Activated naive CD4-positive, alpha-beta T cell treated with anti-CD3 and anti-CD28 coated beads, Interleukin-2, amount 50 U/mL, for 72 hours (primary cell): ENCODE measurements around the gene SDR42E2. TPM values are rescaled to one million over a fixed set of nuclear protein-coding genes. Genes with fewer than 3 reads are reported as not detected.
A peak's percentile ranks its signal among the peaks of the same experiment; 100 is the strongest.
"Not testable (repeated sequence)": the region's sequence is repeated elsewhere in the genome, so short reads cannot be mapped to it uniquely, and the experiment has no call there.

Source experiments
- ATAC-seq, 2 donors: fragments of 150-1000 bp; cut with Tn5 transposase; 2 replicates each; pipeline ENCODE4 v1.10.0; 2021; ENCODE audit warnings: mild to moderate bottlenecking in 2 of 2, moderate library complexity in 2 of 2
- DNase-seq, 2 donors: peaks; one replicate each; pipeline ENCODE4 v3.0.0; 2021 to 2022; ENCODE audit warnings: low spot score in 2 of 2
- H3K27ac Mint-ChIP-seq, 2 donors: one replicate each; pipeline ENCODE4 v1.8.0; 2022; ENCODE audit warnings: mild to moderate bottlenecking in 2 of 2, mixed read lengths in 2 of 2
- H3K36me3 Mint-ChIP-seq, 2 donors: one replicate each; pipeline ENCODE4 v1.8.0; 2022; ENCODE audit warnings: mixed read lengths in 2 of 2
- H3K9me3 Mint-ChIP-seq, 2 donors: one replicate each; pipeline ENCODE4 v1.8.0; 2022; ENCODE audit warnings: mixed read lengths in 2 of 2
- total RNA-seq, 2 donors: library from RNA; stranded (reverse); gene quantifications; one replicate each; pipeline ENCODE4 v1.2.3, GENCODE V29; 2022

Gene SDR42E2
- total RNA-seq, 2 donors from 2014 or later, result 0.11 TPM; not detected in 1

DNA sequence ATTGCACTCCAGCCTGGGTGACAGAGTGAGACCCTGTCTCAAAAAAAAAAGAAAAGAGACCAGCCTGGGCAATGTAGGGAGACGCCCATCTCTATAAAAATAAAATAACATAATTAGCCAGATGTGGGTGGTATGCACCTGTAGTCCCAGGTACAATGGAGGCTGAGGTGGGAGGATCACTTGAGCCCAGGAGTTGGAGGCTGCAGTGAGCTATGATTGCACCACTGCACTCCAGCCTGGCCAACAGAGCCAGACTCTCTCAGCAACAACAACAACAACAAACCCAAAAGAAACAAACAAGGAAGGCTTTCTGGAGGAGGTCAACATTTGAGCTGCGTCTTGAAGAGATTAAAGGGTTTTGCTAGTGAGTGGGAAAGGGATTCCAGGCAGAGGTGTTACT, 52.1 kb downstream of the SDR42E2 start:
- peaks cover 0 to 24% of the 10 kb centered on the region in 2 donors for H3K36me3 Mint-ChIP-seq

DNA sequence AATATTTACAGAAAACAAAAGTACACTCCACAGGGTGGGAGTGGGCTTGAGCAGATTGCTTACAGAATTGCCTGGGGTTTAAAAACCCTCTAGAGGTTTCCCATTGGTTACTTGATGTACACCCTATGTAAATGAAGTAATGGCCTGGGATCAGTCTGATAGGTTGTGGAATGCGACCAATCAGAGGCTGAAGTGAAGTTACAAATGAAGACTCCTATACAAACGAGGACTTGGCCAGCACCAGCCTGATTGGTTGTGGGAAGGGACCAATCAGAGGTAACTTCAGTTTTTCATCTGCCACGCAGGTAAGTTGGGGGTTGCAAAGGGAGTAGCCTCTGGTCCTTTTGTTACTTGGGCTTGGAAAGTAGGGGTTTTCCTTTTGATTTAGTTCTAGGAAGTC, 52.6 kb downstream of the SDR42E2 start:
- ATAC-seq (no peak), DNase-seq (no peak)
- no peaks in the 10 kb centered on the region for H3K9me3 Mint-ChIP-seq
- no peak overlapping the region for H3K27ac Mint-ChIP-seq
- peaks cover 0 to 23% of the 10 kb centered on the region in 2 donors for H3K36me3 Mint-ChIP-seq

More for the DNA sequence above, 52.1 kb downstream of the SDR42E2 start:
- H3K9me3 Mint-ChIP-seq, result no peaks in the 10 kb centered on the region
- H3K27ac Mint-ChIP-seq, result no peak overlapping the region
- no peak for DNase-seq
- ATAC-seq, result no peak

DNA sequence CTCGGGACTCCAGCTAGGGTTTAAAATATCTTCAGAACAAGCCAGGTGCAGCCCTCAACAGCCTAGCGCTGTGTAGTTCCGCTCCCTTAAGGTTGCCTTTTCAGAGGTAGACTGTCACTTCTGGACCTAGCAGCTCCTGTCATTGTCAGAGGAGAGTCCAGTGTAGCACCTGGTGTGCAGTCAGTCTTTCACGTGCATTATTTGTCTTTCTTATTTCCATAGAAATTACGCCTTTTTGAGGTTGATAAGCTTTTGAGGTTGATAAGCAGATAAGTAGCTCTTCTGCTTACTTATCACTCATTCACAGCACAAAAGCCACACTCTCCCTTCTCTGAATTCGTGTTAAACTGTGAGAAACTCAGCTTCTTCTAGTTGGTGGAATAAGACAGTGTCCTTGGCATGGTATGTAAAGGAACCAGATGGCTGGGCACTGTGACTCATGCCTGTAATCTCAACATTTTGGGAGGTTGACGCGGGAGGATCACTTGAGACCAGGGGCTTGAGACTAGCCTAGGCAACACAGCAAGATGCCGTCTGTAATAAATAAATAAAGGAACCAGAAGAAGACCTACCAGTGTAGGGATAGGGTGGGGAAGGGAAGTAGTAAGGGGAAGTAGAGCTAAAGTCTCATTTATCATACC, 54.0 kb downstream of the SDR42E2 start:
- Mint-ChIP-seq H3K27ac (no peak overlapping the region), H3K36me3 (peaks cover 0 to 9% of the 10 kb centered on the region in 2 donors), H3K9me3 (no peaks in the 10 kb centered on the region)
- ATAC-seq, result peak in 1 of 2 donors; percentile 26
- DNase-seq, result no peak

DNA sequence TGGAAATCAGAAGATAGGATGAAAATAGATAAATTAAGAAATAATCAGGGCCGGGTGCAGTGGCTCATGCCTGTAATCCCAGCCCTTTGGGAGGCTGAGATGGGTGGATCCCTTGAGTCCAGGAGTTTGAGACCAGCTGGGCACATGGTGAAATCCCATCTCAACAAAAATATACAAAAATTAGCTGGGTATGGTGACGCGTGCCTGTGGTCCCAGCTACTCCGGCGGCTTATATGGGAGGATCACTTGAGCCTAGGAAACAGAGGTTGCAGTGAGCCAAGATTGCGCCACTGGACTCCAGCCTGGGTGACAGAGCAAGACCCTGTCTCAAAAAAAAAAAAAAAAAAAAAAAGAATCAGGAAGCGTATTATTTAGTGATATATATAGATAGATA, 54.5 kb downstream of the SDR42E2 start:
- not testable (repeated sequence) for H3K36me3 Mint-ChIP-seq, ATAC-seq, DNase-seq, H3K9me3 Mint-ChIP-seq, H3K27ac Mint-ChIP-seq

DNA sequence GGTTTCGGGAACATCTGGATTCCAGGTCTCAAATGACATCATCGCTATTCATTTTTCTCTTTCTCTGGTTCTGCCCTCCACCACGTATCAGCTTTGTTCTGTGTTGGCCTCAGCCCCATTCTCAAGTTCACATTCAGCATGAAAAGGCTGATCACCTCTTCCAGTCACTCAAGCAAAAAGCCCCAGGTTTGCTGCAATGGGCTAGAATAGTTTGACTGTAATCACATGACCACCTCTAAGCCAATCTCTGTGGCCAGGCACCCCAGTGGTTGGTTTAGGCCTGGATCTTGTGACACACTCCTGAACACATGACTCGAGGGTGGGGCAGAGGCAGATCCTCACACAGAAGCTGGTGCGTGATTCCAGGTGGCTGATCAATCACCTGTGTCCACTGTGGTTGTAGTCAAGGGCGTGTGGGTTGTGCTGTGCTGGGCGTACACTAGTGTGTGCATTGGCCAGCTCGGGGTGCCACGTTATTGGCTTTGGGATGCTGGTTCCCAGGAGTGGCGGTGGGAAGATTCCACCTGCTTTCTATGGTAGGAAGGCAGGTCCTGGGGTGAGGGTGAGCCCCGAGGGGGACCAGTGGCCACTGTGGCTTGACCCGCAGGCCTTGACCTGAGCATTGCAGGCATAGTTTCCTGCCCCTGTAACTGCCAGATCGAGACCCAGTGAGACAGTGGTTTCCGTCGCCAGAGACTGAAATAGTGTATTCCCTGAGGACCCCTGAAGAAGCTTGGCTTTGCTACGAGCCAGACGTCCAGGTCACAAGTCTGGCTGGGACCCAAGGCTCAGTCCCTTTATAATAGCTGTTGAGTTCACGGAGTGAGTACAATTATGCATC, 55.8 kb downstream of the SDR42E2 start:
- peak overlapping the region in 1 of 2 donors; percentile 55 for H3K27ac Mint-ChIP-seq
- no peaks in the 10 kb centered on the region for H3K9me3 Mint-ChIP-seq
- DNase-seq (no peak), ATAC-seq (peak; percentile 70 to 72)
- H3K36me3 Mint-ChIP-seq, result peaks cover 0 to 7% of the 10 kb centered on the region in 2 donors

DNA sequence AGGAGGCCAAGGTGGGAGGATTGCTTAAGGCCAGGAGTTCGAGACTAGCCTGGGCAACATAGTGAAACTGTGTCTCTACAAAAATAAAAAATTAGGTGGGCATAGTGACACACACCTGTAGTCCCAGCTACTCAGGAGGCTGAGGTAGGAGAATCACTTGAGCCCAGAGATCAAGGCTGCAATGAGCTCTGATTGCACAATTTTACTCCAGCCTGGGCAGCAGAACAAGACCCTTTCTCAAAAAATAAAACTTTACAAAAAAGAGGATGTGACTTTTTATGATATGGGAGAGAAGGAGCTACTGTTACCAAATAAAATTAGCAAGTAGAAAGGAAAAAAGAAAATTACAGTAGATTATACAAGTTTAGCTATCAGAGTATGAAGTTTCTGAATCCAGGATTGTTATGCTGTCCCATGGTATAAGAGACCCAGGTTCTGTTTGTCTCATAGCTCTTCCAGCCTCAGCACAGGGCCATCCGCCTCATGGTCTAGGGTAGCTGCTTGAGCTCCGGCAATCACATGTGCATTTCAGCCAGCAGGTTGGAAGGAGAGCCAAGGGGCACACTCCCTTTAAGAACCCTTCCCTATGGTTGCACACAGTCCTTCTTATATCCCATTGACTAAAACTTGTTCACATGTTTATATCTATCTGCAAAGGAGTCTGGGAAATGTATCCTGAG, 57.2 kb downstream of the SDR42E2 start:
- peaks cover 0 to 3% of the 10 kb centered on the region in 2 donors for H3K36me3 Mint-ChIP-seq
- peak overlapping the region in 1 of 2 donors; percentile 65 for H3K27ac Mint-ChIP-seq
- ATAC-seq (no peak), DNase-seq (no peak)
- no peaks in the 10 kb centered on the region for H3K9me3 Mint-ChIP-seq

DNA sequence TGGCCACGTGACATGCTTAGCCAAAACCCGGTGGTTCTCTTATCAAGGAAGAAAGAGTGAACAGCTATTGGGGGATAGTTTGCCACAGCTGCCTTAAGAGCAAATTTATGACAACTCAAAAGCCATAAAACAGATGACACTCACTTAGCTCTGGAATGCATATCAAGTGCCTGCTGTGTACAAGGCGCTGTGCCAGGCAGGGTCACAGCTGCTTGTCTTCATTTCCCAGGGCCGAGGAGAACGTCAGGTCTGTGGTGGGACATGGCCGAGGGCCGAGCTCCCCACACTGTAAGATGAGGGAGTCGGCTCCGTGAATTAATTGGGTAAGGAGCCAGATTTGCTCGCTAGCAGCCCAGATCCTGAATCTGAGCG, 57.7 kb downstream of the SDR42E2 start:
- H3K27ac Mint-ChIP-seq, result peak overlapping the region; percentile 60 to 65
- DNase-seq (no peak), ATAC-seq (no peak)
- no peaks in the 10 kb centered on the region for H3K9me3 Mint-ChIP-seq
- no peaks in the 10 kb centered on the region for H3K36me3 Mint-ChIP-seq

DNA sequence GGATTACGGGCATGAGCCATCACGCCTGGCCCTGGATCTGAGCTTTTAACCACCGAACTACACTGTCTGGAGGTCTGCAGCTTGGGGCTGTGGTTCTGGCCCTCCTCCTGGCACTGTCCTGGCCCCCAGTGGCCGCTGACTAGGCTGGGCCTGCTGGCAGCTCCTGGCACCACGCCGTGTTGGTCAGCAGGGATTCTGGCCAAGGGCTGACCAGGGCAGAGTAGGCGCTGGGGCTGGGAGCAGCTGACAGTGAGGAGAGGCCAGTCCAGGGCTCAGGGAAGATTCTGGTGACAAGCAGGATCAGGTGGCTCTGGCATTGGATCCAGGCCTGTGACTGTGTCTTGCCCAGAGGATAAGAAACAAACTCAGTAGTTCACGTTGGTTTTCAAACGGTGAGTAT, 58.4 kb downstream of the SDR42E2 start:
- Mint-ChIP-seq H3K36me3 (no peaks in the 10 kb centered on the region), H3K9me3 (no peaks in the 10 kb centered on the region), H3K27ac (peak overlapping the region; percentile 58 to 77)
- ATAC-seq (no peak), DNase-seq (no peak)

DNA sequence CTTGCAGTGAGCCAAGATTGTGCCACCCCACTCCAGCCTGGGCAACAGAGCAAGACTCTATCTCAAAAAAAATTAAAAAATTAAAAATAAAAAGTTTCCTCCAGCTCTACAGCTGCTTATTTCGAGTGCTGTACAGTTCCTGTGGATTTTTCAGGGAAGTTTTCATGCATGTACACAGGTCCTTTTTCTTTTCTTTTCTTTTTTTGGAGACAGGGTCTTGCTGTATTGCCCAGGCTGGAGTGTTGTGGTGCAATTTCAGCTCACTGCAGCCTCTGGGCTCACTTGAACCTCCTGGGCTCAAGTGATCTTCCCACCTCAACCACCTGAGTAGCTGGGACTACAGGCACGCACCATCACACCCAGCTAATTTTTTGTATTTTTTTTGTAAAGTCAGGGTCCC, 59.7 kb downstream of the SDR42E2 start:
- no peaks in the 10 kb centered on the region for H3K9me3 Mint-ChIP-seq
- no peaks in the 10 kb centered on the region for H3K36me3 Mint-ChIP-seq
- no peak overlapping the region for H3K27ac Mint-ChIP-seq
- ATAC-seq (no peak), DNase-seq (no peak)

DNA sequence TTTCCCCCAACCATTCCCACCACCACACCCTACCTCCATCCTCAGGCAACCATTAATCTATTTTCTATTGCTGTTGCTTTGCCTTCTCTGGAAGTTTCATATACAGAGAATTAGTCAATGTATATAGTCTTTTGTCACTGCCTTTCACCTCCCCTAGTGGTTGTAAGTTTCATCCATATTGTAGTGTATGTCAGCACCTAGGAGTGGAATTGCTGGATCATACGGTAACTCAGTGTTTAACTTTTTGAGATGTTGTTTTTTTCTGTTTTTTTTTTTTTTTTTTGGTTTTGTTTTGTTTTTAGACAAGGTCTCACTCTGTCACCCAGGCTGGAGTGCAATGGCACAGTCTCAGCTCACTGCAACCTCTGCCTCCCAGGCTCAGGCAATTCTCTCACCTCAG, 60.7 kb downstream of the SDR42E2 start:
- no peaks in the 10 kb centered on the region for H3K36me3 Mint-ChIP-seq
- ATAC-seq (no peak), DNase-seq (no peak)
- H3K27ac Mint-ChIP-seq, result no peak overlapping the region
- no peaks in the 10 kb centered on the region for H3K9me3 Mint-ChIP-seq

DNA sequence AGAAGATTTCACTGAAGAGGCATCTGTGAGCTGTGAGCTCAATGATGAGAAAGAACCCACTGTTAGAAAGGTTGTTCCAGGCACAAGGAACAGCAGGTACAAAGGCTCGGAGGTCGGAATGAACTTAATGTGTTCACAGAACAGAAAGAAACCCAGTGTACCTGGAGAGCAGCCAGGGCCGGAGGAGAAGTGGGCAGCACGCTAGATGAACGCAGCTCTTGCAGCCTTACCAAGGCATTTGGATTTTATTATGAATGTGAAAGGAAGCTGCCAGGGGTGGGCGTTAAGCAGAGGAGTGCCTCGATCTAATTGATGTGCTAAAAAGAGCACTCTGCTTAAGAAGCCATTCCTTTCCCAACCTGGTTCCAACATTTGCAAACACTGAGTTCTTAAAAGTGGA, 62.8 kb downstream of the SDR42E2 start:
- no peak overlapping the region for H3K27ac Mint-ChIP-seq
- no peak for ATAC-seq

DNA sequence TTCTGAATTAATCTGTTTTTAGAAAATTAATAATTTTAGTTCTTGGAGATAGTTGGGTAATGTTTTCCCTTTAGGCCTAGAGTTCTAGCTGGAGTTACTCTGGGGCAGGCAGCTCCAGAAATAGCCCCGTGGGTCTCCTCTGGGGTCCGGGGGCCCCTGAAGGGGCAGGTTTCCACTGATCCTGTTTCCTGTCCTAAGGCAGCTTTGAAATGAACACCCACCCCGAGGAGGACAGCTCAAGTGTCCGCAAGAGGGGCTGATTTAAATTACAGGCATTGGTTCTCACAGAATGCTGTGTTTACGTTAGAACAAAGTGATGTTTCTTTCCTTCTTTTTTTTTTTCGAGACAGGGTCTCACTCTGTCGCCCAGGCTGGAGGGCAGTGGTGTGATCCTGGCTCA, 67.6 kb downstream of the SDR42E2 start:
- no peak for ATAC-seq
- DNase-seq, result no peak
- peaks cover 5 to 8% of the 10 kb centered on the region in 2 donors for H3K36me3 Mint-ChIP-seq
- H3K9me3 Mint-ChIP-seq, result no peaks in the 10 kb centered on the region
- H3K27ac Mint-ChIP-seq, result no peak overlapping the region

More for the DNA sequence above, 62.8 kb downstream of the SDR42E2 start:
- Mint-ChIP-seq H3K36me3 (no peaks in the 10 kb centered on the region), H3K9me3 (no peaks in the 10 kb centered on the region)
- no peak for DNase-seq

DNA sequence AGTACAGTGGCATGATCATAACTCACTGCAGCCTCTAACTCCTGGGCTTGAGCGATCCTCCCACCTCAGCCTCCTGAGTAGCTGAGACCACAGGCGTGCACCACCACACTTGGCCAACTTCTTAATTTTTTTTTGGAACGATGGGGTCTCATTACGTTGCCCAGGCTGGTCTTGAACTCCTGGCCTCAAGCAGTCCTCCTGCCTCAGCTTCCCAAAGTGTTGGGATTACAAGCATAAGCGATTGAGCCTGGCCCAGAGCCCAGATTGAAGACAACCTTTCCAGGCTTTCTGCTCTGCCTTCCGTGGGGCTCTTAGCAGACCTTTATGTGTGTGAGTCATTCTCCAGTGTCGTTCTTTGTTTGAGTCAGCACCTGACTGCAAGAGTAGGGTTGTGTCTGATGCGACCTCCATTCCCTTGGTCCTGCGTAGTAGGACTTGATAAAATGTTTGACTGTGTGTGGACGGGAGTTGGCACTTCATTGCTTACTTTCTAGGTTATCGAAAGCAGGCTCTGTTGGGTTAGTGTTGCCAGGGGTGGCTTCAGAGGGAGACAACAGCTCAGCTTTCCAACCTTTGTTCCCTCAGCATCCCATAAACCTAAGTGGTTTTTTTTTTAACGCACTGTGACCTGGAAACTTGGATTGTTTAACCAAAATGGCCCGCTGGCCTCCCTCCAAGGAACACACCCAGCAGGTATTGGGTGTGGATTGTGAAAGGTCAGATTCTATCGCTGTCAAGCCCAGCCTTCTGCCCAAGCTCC, 70.2 kb downstream of the SDR42E2 start:
- Mint-ChIP-seq H3K9me3 (no peaks in the 10 kb centered on the region), H3K36me3 (peaks cover 5 to 8% of the 10 kb centered on the region in 2 donors), H3K27ac (no peak overlapping the region)
- DNase-seq, result peak; percentile 25 to 59
- peak; percentile 99 to 100 for ATAC-seq

DNA sequence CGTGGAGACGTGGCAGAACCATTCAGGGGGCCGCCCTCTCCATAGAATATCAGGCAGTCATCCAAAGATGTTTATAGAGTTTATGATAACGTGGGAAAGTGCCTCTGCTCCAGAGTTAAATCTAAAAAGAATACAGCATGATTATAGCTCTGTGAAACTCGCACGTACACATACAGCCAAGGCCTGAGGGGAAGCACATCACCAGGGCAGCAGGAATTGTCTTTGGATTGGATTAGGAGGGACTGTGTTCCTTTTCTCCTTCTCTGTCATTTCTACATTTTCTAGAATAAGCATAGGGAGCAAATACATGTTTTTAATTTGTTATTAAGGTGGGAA, 70.7 kb downstream of the SDR42E2 start:
- DNase-seq, result no peak
- no peak for ATAC-seq
- no peaks in the 10 kb centered on the region for H3K9me3 Mint-ChIP-seq
- peaks cover 8% of the 10 kb centered on the region in 2 donors for H3K36me3 Mint-ChIP-seq
- no peak overlapping the region for H3K27ac Mint-ChIP-seq

DNA sequence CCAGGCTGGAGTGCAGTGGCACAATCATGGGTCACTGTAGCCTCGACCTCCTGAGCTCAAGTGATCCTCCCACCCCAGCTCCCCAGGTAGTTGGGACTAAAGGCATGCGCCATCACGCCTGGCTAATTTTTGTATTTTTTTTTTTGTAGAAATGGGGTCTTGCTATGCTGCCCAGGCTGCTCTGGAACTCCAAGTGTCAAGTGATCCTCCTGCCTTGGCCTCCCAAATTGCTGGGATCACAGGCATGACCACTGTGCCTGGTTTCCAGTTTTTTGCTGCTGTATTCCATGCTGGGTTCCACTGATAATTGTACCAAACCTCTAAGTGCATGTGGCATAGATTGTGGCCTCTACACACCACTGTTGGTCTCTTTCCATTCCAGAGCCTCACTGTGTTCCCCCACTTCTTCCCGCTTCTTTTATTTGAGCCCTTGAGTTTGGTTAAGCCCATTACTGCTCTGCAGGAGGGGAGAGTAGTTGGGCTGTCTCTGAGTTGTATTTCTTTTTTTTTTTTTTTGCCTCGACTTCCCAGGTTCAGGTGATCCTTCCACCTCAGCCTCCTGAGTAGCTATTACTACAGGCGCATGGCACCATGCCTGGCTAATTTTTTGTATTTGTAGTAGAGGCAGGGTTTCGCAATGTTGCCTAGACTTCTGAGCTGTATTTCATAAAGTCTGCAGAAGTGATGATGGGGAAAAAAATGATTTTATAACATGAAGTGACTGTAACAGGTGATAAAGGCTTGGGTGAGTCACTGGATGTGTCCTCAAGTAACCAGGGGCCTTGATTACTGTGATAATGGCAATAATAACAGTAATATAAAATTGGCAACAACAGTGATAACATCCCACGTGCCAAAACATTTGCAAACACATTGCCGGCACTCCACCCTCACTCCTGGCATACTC, 73.8 kb downstream of the SDR42E2 start:
- ATAC-seq, result no peak
- DNase-seq, result no peak
- H3K27ac Mint-ChIP-seq, result no peak overlapping the region
- peaks cover 5 to 13% of the 10 kb centered on the region in 2 donors for H3K36me3 Mint-ChIP-seq
- H3K9me3 Mint-ChIP-seq, result no peaks in the 10 kb centered on the region
